GM12878 (cell line): ENCODE data around the gene SVOP. TPM values are rescaled to one million over a fixed set of nuclear protein-coding genes. Genes with fewer than 3 reads are reported as not detected.

Source experiments
- ATAC-seq: fragments of 200-7000 bp; cut with Tn5 transposase; 3 replicates; pipeline ENCODE4 v1.9.1; 2020; ENCODE audit warnings: mild to moderate bottlenecking, moderate library complexity
- BruUV-seq: library from RNA; stranded (reverse); fragments of 400-500 nt; replicated peaks from 2 replicates; lab custom pipeline; 2021; lab: Mats Ljungman, UMichigan
- CTCF ChIA-PET: fragments of 300-600 bp; sonication (Branson Sonifier 250); formaldehyde crosslinking; extraction: SDS; loops from one replicate; lab custom pipeline; 2021; ENCODE audit warnings: inconsistent platforms; lab: Yijun Ruan, JAX
- POLR2A ChIA-PET: fragments of 350-600 bp; formaldehyde crosslinking; extraction: SDS; loops from one replicate; lab custom pipeline; 2021; ENCODE audit warnings: inconsistent platforms; lab: Charles Lee
- RAD21 ChIA-PET: fragments of 300-600 bp; sonication (Branson Sonifier 250); formaldehyde crosslinking; loops from one replicate; lab custom pipeline; 2023; ENCODE audit warnings: antibody characterized with exemption; ENCODE audit not compliant: unreplicated experiment; lab: Charles Lee
- SMC1A ChIA-PET: fragments of 300-600 bp; sonication (Branson Sonifier 250); formaldehyde crosslinking; loops from one replicate; lab custom pipeline; 2023; ENCODE audit not compliant: unreplicated experiment, uncharacterized antibody; lab: Charles Lee
- DNase-seq: peaks from one replicate; pipeline ENCODE4 v3.0.0-alpha.2; 2011; ENCODE audit warnings: low read depth, low spot score
- FAIRE-seq: peaks from 3 replicates; lab custom pipeline; 2011; peaks lifted over from hg19 to GRCh38; lab: Jason Lieb, UNC
- H2AFZ ChIP-seq: 2 replicates; pipeline ENCODE4 v1.6.0; 2011; ENCODE audit warnings: low read depth, low read length, control low read depth; ENCODE audit not compliant: control insufficient read depth
- H3K27ac ChIP-seq: 2 replicates; pipeline ENCODE4 v1.5.1; 2011; ENCODE audit warnings: control low read depth; ENCODE audit not compliant: control insufficient read depth, insufficient read depth
- H3K27me3 ChIP-seq, 2 experiments: replicated peaks in 1 of 2; 2 replicates each; pipeline versions ENCODE4 v1.6.0 to v1.6.1; 2011; ENCODE audit warnings: low read length in 1 of 2; ENCODE audit not compliant: control insufficient read depth in 2 of 2, insufficient read depth in 2 of 2
- H3K36me3 ChIP-seq, 2 experiments: 2 replicates each; pipeline ENCODE4 v1.5.1; 2011; ENCODE audit warnings: low read length in 1 of 2; ENCODE audit not compliant: control insufficient read depth in 2 of 2, insufficient read depth in 2 of 2
- H3K4me1 ChIP-seq: 2 replicates; pipeline ENCODE4 v1.6.1; 2011; ENCODE audit warnings: mild to moderate bottlenecking, low read length, moderate library complexity, mixed read lengths; ENCODE audit not compliant: control insufficient read depth, insufficient read depth
- H3K4me2 ChIP-seq: 2 replicates; pipeline ENCODE4 v1.6.0; 2011; ENCODE audit warnings: control low read depth; ENCODE audit not compliant: control insufficient read depth, insufficient read depth
- H3K4me3 ChIP-seq: fragments of 200-600 bp; sonication (generic); 2 replicates; pipeline ENCODE4 v1.5.1; 2016
- H3K79me2 ChIP-seq: 2 replicates; pipeline ENCODE4 v1.6.0; 2011; ENCODE audit warnings: low read length; ENCODE audit not compliant: control insufficient read depth, insufficient read depth
- H3K9ac ChIP-seq: 2 replicates; pipeline ENCODE4 v1.8.0; 2011; ENCODE audit warnings: low read length, control low read depth, mixed read lengths; ENCODE audit not compliant: control insufficient read depth, insufficient read depth
- H3K9me3 ChIP-seq: replicated peaks from 3 replicates; pipeline ENCODE4 v1.5.1; 2011; ENCODE audit warnings: mild to moderate bottlenecking, low read length; ENCODE audit not compliant: control insufficient read depth, insufficient read depth
- H4K20me1 ChIP-seq: 2 replicates; pipeline ENCODE4 v1.6.0; 2011; ENCODE audit not compliant: control insufficient read depth, insufficient read depth
- BCLAF1 ChIP-seq: fragments of 450-650 bp; IDR thresholded peaks from 2 replicates; pipeline ENCODE4 v1.6.1; 2017; ENCODE audit warnings: antibody characterized with exemption, mild to moderate bottlenecking, moderate library complexity
- E2F4 ChIP-seq: IDR thresholded peaks from 2 replicates; pipeline ENCODE4 v1.6.1; 2012; ENCODE audit warnings: low read depth, low read length, improper control_type of control experiment
- ESRRA ChIP-seq: IDR thresholded peaks from 2 replicates; pipeline ENCODE4 v1.6.1; 2012; ENCODE audit warnings: mild to moderate bottlenecking, low read length, improper control_type of control experiment
- ETV6 ChIP-seq, 2 experiments: fragments of 450-650 bp in 1 of 2; IDR thresholded peaks in 1 of 2; conservative IDR thresholded peaks in 1 of 2; 2 replicates each; pipeline ENCODE4 v1.6.1; 2014; ENCODE audit warnings: antibody characterized with exemption in 1 of 2, borderline replicate concordance in 1 of 2, low read depth in 1 of 2, mild to moderate bottlenecking in 1 of 2, moderate library complexity in 1 of 2
- GABPA ChIP-seq: IDR thresholded peaks from 2 replicates; pipeline ENCODE4 v1.6.1; 2014; ENCODE audit warnings: antibody characterized with exemption, low read depth, mild to moderate bottlenecking, inconsistent platforms
- MAX ChIP-seq: IDR thresholded peaks from 2 replicates; pipeline ENCODE4 v1.6.1; 2012; ENCODE audit warnings: low read depth, low read length, improper control_type of control experiment
- MTA3 ChIP-seq: IDR thresholded peaks from 2 replicates; pipeline ENCODE4 v1.6.1; 2012; ENCODE audit warnings: low read length, inconsistent platforms, borderline replicate concordance
- NBN ChIP-seq: fragments of 450-650 bp; IDR thresholded peaks from 2 replicates; pipeline ENCODE4 v1.6.1; 2016
- RAD21 ChIP-seq: IDR thresholded peaks from 2 replicates; pipeline ENCODE4 v1.6.1; 2011; ENCODE audit warnings: mild to moderate bottlenecking, low read depth, low read length, moderate library complexity; ENCODE audit not compliant: insufficient read depth
- SMAD5 ChIP-seq: IDR thresholded peaks from 2 replicates; pipeline ENCODE4 v1.6.1; 2016; ENCODE audit warnings: antibody characterized with exemption, low read depth
- SUZ12 ChIP-seq: fragments of 200-600 bp; sonication (generic); IDR thresholded peaks from one replicate; pipeline ENCODE4 v1.6.1; 2018; ENCODE audit warnings: antibody characterized with exemption, mild to moderate bottlenecking; ENCODE audit not compliant: unreplicated experiment
- TBL1XR1 ChIP-seq: IDR thresholded peaks from 2 replicates; pipeline ENCODE4 v1.6.1; 2012; ENCODE audit warnings: low read depth, low read length, improper control_type of control experiment
- WGBS: methylation state at CpG from one replicate; pipeline ENCODE4 v1.1.6; 2016; ENCODE audit warnings: low lambda C conversion rate; ENCODE audit not compliant: insufficient replicate concordance, insufficient coverage; ENCODE audit errors: missing lambda C conversion rate; 5-methylcytosine and 5-hydroxymethylcytosine counted together
- in situ Hi-C: fragments of 300-500 bp; cut with MboI; formaldehyde crosslinking; loops from 9 replicates; pipeline ENCODE4 v1.14.3; 2018; ENCODE audit warnings: mixed read lengths
- intact Hi-C: fragments of 100-400 bp; cut with micrococcal nuclease; formaldehyde crosslinking; loops from one replicate; pipeline ENCODE4 v1.14.2; 2022; ENCODE audit not compliant: unreplicated experiment
- polyA plus RNA-seq, 11 experiments: library from polyadenylated mRNA; depleted of rRNA in 4 of 11; unstranded in 6 of 11; stranded (reverse) in 5 of 11; fragments of >200 nt; fragmentation: Nextera tagmentation in 4 of 11; fragmentation: Illumina TruSeq in 1 of 11; extraction: Ambion mirVana in 4 of 11; extraction: Trizol in 1 of 11; gene quantifications; 1 replicate in 1 of 11; 2 replicates in 10 of 11; pipeline versions ENCODE4 v1.2.1 to v1.2.3, GENCODE V29; 2011 to 2016; ENCODE audit warnings: inconsistent platforms in 2 of 11, missing spikeins in 2 of 11, low read depth in 1 of 11
- total RNA-seq, 4 experiments: library from RNA; depleted of rRNA in 3 of 4; stranded (reverse); fragments of >200 nt in 3 of 4; fragmentation: Illumina TruSeq in 1 of 4; extraction: Trizol in 1 of 4; gene quantifications; 2 replicates each; pipeline versions ENCODE4 v1.2.1 to v1.2.3, GENCODE V29; 2013 to 2021

Gene SVOP
- total and polyA plus RNA-seq, 10 of the 15 experiments (the other 5 are each of a cell fraction or from before 2014, with no cell fraction given) = under 0.01 TPM; not detected in 9

- Histone ChIP-seq H3K27me3 (no peaks in the 10 kb centered on the region), H3K4me2 (no peak overlapping the region), H3K79me2 (no peaks in the 10 kb centered on the region), H3K4me1 (no peaks in the 10 kb centered on the region), H3K9me3 (no peaks in the 10 kb centered on the region; the same call in 2 of the 3 replicates), H3K9ac (no peak overlapping the region), H3K27ac (no peak overlapping the region), H3K4me3 (no peak overlapping the region), H4K20me1 (no peaks in the 10 kb centered on the region), H2AFZ (no peak overlapping the region), H3K36me3 (no peaks in the 10 kb centered on the region)
- ChIA-PET CTCF (no interaction called here), SMC1A (no interaction called here), RAD21 (no interaction called here), POLR2A (no interaction called here)
- FAIRE-seq = no peak
- no peak for DNase-seq
- no TSS peak for BruUV-seq
- TF ChIP-seq TBL1XR1 (no peak), SUZ12 (no peak), ETV6 (conservative IDR thresholded peaks at IDR 0.05 in 1 of 2, IDR thresholded peaks at IDR 0.05 in 1 of 2; ENCODE audit: borderline replicate concordance in 1 of 2, low read depth in 1 of 2) (no peak)
- in situ Hi-C loops = no loop called here
- intact Hi-C loops = no loop called here
- 15% methylated on average over 2 of the region's 2 CpGs for WGBS
- no peak for ATAC-seq
Observed at GRCh38 chr12:108985750-108986149, 35.1 kb downstream of the SVOP start.

GRCh38 chr12:108983227-108983626, 37.6 kb downstream of the SVOP start:
- no peaks in the 10 kb centered on the region for H3K79me2 ChIP-seq
- H3K4me2 ChIP-seq = no peak overlapping the region
- CTCF ChIA-PET = no interaction called here
- H3K9ac ChIP-seq = no peak overlapping the region
- POLR2A ChIA-PET = no interaction called here
- ATAC-seq = no peak
- no peak for DNase-seq
- no peaks in the 10 kb centered on the region for H3K27me3 ChIP-seq
- RAD21 ChIA-PET = no interaction called here
- in situ Hi-C loops = no loop called here
- no peak overlapping the region for H3K4me3 ChIP-seq
- SMC1A ChIA-PET = no interaction called here
- no peaks in the 10 kb centered on the region for H4K20me1 ChIP-seq
- no peak overlapping the region for H3K27ac ChIP-seq
- BruUV-seq = no TSS peak
- no peaks in the 10 kb centered on the region for H3K36me3 ChIP-seq
- 15% methylated on average over 1 of the region's 1 CpG for WGBS
- intact Hi-C loops = no loop called here
- no peak for FAIRE-seq
- H2AFZ ChIP-seq = no peak overlapping the region
- no peaks in the 10 kb centered on the region; the same call in 2 of the 3 replicates for H3K9me3 ChIP-seq
- H3K4me1 ChIP-seq = no peaks in the 10 kb centered on the region
- TF ChIP-seq ESRRA (no peak), RAD21 (no peak), E2F4 (no peak), MTA3 (no peak), NBN (no peak), GABPA (no peak), BCLAF1 (no peak), MAX (no peak), SMAD5 (no peak)
